Sigmoid colon (tissue), 4 donors: ENCODE data around the gene PTGIR.

Source experiments
- CTCF ChIP-seq, 4 experiments: fragments of 450-650 bp in 3 of 4; fragments of 200-600 bp in 1 of 4; IDR thresholded peaks; one replicate each; pipeline ENCODE4 v1.5.1; 2016 to 2019; ENCODE audit warnings: antibody characterized with exemption in 4 of 4, mild to moderate bottlenecking in 3 of 4, moderate library complexity in 2 of 4
- EP300 ChIP-seq, 4 donors: sonication (generic); formaldehyde crosslinking; IDR thresholded peaks; one replicate each; pipeline ENCODE4 v1.6.1; 2017; ENCODE audit warnings: antibody characterized with exemption in 4 of 4
- POLR2A ChIP-seq, 2 donors: fragments of 450-650 bp; IDR thresholded peaks; one replicate each; pipeline ENCODE4 v1.6.1; 2016; ENCODE audit warnings: antibody characterized with exemption in 2 of 2, mild to moderate bottlenecking in 2 of 2, moderate library complexity in 2 of 2
- POLR2AphosphoS5 ChIP-seq, 4 donors: sonication (generic); formaldehyde crosslinking; IDR thresholded peaks; one replicate each; pipeline ENCODE4 v1.6.1; 2017; ENCODE audit warnings: antibody characterized with exemption in 4 of 4

DNA sequence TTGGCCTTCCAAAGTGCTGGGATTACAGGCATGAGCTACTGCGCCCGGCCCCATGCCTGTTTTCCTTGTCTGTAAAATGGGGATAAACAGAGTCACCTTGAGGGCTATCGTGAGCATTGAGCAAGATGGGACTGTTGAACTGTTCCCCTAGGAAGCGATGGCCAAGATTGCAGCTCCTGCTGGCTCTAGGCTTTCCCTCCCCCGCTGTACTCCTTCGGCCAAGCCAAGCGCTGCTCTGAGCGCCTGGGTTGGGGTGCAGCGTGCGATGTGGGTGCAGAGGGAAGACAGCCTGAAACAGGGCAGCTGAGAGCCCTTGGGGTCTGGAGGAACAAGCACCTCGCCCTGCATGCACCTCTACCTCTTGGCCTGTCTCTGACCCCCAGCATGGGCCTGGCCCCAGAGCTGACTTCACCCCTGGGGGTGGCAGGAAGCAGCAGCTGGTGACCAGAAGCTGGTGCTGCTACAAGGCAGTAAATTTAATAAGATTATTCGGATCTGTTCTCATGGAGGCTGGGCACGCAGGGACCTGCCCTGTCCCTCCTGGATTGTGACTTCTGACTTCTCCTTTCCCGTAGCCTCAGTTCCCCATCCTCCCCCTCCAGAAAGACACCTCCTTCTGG lies 5.8 kb upstream of the PTGIR start:
- TF ChIP-seq CTCF (IDR thresholded peaks at IDR 0.05) (no peak), EP300 (IDR thresholded peaks at IDR 0.05) (no peak), POLR2A (IDR thresholded peaks at IDR 0.05) (no peak), POLR2AphosphoS5 (IDR thresholded peaks at IDR 0.05) (no peak)
